Measurements from ENCODE around the gene CCN2. TPM values are rescaled to one million over a fixed set of nuclear protein-coding genes. Genes with fewer than 3 reads are reported as not detected.

Gene CCN2
- total RNA-seq, 1 donor from 2014 or later = 83.1 TPM

DNA sequence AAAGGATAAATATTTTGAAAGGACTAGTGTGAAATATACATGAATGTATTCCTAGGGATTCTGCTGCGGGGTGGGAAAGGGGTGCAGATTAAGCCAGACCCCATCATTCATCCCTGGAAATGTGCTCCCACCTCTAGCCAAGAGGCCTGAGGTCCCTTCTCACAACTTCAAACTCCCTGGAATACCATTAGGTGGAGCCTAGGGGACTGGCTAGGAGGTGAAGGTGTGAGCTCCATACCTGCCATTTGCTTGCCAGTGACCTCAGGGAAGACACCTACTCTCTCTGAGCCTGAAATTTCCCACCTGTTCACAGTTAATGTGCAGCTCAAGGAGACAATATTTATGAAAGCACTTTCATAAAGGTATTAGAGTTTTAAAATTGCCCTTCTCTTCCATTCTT, 4.7 kb upstream of the CCN2 start:
- TF ChIP-seq, protein P1, sequence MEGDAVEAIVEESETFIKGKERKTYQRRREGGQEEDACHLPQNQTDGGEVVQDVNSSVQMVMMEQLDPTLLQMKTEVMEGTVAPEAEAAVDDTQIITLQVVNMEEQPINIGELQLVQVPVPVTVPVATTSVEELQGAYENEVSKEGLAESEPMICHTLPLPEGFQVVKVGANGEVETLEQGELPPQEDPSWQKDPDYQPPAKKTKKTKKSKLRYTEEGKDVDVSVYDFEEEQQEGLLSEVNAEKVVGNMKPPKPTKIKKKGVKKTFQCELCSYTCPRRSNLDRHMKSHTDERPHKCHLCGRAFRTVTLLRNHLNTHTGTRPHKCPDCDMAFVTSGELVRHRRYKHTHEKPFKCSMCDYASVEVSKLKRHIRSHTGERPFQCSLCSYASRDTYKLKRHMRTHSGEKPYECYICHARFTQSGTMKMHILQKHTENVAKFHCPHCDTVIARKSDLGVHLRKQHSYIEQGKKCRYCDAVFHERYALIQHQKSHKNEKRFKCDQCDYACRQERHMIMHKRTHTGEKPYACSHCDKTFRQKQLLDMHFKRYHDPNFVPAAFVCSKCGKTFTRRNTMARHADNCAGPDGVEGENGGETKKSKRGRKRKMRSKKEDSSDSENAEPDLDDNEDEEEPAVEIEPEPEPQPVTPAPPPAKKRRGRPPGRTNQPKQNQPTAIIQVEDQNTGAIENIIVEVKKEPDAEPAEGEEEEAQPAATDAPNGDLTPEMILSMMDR (IDR thresholded peaks at IDR 0.05) = no peak
- ATAC-seq = no peak
- H3K27me3 ChIP-seq (ENCODE audit: low read depth) = no peaks in the 10 kb centered on the region
- no peak for DNase-seq
- no peak overlapping the region for H3K4me3 ChIP-seq
- H3K27ac ChIP-seq = no peak overlapping the region
- peaks cover 18% of the 10 kb centered on the region for H3K4me1 ChIP-seq
- H3K9me3 ChIP-seq = no peaks in the 10 kb centered on the region
- H3K36me3 ChIP-seq = no peaks in the 10 kb centered on the region
- intact Hi-C loops (cut with DNase I) = no loop called here

GRCh38 chr6:131955192-131955591, 4.0 kb upstream of the CCN2 start:
- TF ChIP-seq, protein P1 (IDR thresholded peaks at IDR 0.05) = no peak
- no peaks in the 10 kb centered on the region for H3K9me3 ChIP-seq
- peak overlapping the region; percentile 7 for H3K4me3 ChIP-seq
- no peaks in the 10 kb centered on the region for H3K36me3 ChIP-seq
- DNase-seq (no peak), ATAC-seq (no peak)
- intact Hi-C loops (cut with DNase I) = no loop called here
- H3K27ac ChIP-seq = peak overlapping the region; percentile 47
- peaks cover 20% of the 10 kb centered on the region for H3K4me1 ChIP-seq
- H3K27me3 ChIP-seq (ENCODE audit: low read depth) = no peaks in the 10 kb centered on the region

DNA sequence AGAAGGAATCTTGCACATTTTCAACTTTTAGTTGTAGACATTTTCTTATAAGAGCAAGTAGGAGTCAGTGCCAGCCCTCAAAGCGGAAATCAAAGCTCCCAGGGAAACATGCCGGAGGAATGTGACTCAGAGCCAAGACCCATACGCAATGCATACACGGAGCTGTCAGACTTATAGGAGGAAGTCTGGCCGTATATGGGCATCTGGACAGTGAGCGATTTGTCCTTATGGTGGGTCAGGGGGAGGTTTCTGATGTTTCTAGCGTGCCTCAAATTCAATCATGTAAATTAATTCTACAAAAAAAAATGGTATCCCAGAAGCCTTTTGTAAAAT, 3.6 kb upstream of the CCN2 start:
- H3K36me3 ChIP-seq = no peaks in the 10 kb centered on the region
- TF ChIP-seq, protein P1 (IDR thresholded peaks at IDR 0.05) = no peak
- DNase-seq (peak; percentile 63), ATAC-seq (peak; percentile 64 to 65)
- intact Hi-C loops (cut with DNase I) = no loop called here
- H3K9me3 ChIP-seq = no peaks in the 10 kb centered on the region
- H3K27ac ChIP-seq = peak overlapping the region; percentile 47
- no peaks in the 10 kb centered on the region for H3K27me3 ChIP-seq (ENCODE audit: low read depth)
- peaks cover 24% of the 10 kb centered on the region for H3K4me1 ChIP-seq
- H3K4me3 ChIP-seq = peak overlapping the region; percentile 7

GRCh38 chr6:131954059-131954774, 3.0 kb upstream of the CCN2 start:
- Histone ChIP-seq H3K9me3 (no peaks in the 10 kb centered on the region), H3K27ac (peak overlapping the region; percentile 47), H3K4me1 (peaks cover 29% of the 10 kb centered on the region), H3K4me3 (no peak overlapping the region), H3K36me3 (no peaks in the 10 kb centered on the region), H3K27me3 (ENCODE audit: low read depth) (no peaks in the 10 kb centered on the region)
- DNase-seq (no peak), ATAC-seq (no peak)
- TF ChIP-seq, protein P1 (IDR thresholded peaks at IDR 0.05) = no peak
- intact Hi-C loops (cut with DNase I) = no loop called here

GRCh38 chr6:131952886-131953509, 1.8 kb upstream of the CCN2 start:
- intact Hi-C loops (cut with DNase I) = no loop called here
- Histone ChIP-seq H3K27me3 (ENCODE audit: low read depth) (no peaks in the 10 kb centered on the region), H3K4me3 (no peak overlapping the region), H3K4me1 (peaks cover 32% of the 10 kb centered on the region), H3K9me3 (no peaks in the 10 kb centered on the region), H3K36me3 (no peaks in the 10 kb centered on the region), H3K27ac (no peak overlapping the region)
- DNase-seq = no peak
- ATAC-seq = no peak
- TF ChIP-seq, protein P1 (IDR thresholded peaks at IDR 0.05) = no peak
